BLaER1 treated with 17β-estradiol and CSF1 and Interleukin-3, amounts not matched to agents 10 nM and 100 nM (cell line): ENCODE results near the gene PI4KA.

Experiments used
- H3K27ac ChIP-seq, 11 experiments: shearing (Covaris generic); formaldehyde crosslinking; 2 replicates each; pipeline ENCODE4 v1.8.1; 2022
- H3K27me3 ChIP-seq, 11 experiments: shearing (Covaris generic); formaldehyde crosslinking; 2 replicates each; pipeline ENCODE4 v1.8.1; 2022
- H3K36me3 ChIP-seq, 11 experiments: shearing (Covaris generic); formaldehyde crosslinking; 2 replicates each; pipeline ENCODE4 v1.8.1; 2022
- H3K4me1 ChIP-seq, 10 experiments: shearing (Covaris generic); formaldehyde crosslinking; 2 replicates each; pipeline ENCODE4 v1.8.1; 2022
- H3K4me2 ChIP-seq, 11 experiments: shearing (Covaris generic); formaldehyde crosslinking; 2 replicates each; pipeline ENCODE4 v1.8.1; 2022
- H3K4me3 ChIP-seq, 10 experiments: shearing (Covaris generic); formaldehyde crosslinking; 2 replicates each; pipeline ENCODE4 v1.8.1; 2022
- H3K9ac ChIP-seq, 11 experiments: shearing (Covaris generic); formaldehyde crosslinking; 2 replicates each; pipeline ENCODE4 v1.8.1; 2022
- H3K9me3 ChIP-seq, 11 experiments: shearing (Covaris generic); formaldehyde crosslinking; replicated peaks in 1 of 11; 2 replicates each; pipeline ENCODE4 v1.8.1; 2022
- H4K20me1 ChIP-seq, 11 experiments: shearing (Covaris generic); formaldehyde crosslinking; 2 replicates each; pipeline ENCODE4 v1.8.1; 2022
- Cebpa-rat ChIP-seq, 11 experiments: shearing (Covaris generic); IDR thresholded peaks; 2 replicates each; pipeline ENCODE4 v1.8.1; 2022

PI4KA gene

DNA sequence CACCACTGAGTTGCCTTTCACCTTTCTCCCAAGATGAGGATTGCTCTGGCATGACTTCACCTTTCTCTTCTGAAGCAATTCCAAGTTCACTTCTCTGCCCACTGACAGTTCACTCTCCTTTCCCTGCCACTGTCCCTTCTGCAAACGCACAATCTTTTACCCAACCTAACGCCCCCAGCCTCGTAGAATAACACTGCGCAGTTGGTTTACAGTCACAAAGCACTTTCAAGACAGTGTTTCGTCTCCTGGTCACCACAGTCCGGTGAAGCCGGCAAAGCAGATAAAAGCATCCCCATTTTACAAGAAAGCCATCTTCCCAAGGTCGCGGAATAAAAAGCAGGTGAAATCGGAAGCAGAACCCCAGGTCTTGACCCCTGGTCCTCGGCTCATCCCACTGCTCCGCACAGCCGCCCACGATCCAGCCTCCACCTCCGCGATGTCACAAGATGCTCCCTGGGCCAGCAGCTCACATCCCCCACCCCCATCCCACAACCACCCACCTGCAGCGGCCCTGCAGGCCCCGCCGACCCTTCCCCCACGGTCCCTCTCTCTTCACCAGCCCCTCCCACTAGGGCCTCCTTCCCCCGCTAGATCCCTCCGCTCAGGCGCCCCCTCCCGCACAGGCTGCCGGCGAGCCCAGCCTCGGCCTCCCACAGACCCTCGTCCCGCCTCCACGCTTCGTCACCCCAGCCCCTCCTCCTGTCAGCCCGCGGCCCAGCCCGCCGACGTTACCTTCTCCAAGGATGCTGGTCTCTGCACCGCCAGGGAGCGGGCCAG is 585 bp downstream of the PI4KA start:
- Histone ChIP-seq H3K9me3 (no peaks in the 10 kb centered on the region), H3K27ac (peak overlapping the region; percentile 77 to 91 (median 88)), H4K20me1 (peaks cover 46 to 65% (median 52%) of the 10 kb centered on the region in 11 experiments), H3K4me1 (peaks cover 41 to 80% (median 54%) of the 10 kb centered on the region in 10 experiments), H3K27me3 (no peaks in the 10 kb centered on the region), H3K36me3 (peaks cover 0 to 24% (median 12%) of the 10 kb centered on the region in 11 experiments; a peak in 16 of 22 replicates), H3K9ac (peak overlapping the region; percentile 83 to 93 (median 90)), H3K4me3 (peak overlapping the region; percentile 78 to 94 (median 86)), H3K4me2 (peak overlapping the region; percentile 78 to 97 (median 90))
- TF ChIP-seq Cebpa-rat (IDR thresholded peaks at IDR 0.05) = no peak

DNA sequence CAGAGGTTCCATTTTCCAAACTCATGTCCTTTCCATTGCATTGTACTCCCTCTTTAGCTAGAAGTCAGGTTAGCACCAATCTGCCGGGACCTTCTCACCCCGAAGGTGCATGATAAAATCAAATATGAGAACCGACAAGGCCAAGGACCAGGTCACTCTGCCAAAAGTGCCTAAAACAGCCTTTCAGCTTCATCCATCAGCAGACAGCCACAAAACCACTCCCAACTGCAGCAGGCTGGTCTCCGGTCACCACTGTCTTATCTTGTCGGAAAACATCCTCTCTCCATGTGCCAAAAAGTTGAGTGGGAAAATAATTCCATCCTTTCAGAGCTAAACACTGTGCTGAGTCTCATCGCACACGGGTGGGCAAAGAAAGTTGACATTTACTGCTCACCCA is 1.4 kb downstream of the PI4KA start:
- peaks cover 54 to 69% (median 58%) of the 10 kb centered on the region in 11 experiments for H4K20me1 ChIP-seq
- H3K4me1 ChIP-seq = peaks cover 49 to 80% (median 62%) of the 10 kb centered on the region in 10 experiments
- H3K36me3 ChIP-seq = peaks cover 0 to 17% (median 5%) of the 10 kb centered on the region in 11 experiments; a peak in 11 of 22 replicates
- no peak for TF ChIP-seq Cebpa-rat (IDR thresholded peaks at IDR 0.05)
- H3K9ac ChIP-seq = peak overlapping the region; percentile 83 to 93 (median 90); a peak in 20 of 22 replicates
- H3K27me3 ChIP-seq = no peaks in the 10 kb centered on the region
- H3K27ac ChIP-seq = peak overlapping the region in 2 of 11 experiments; percentile 83 to 89; a peak in 2 of 22 replicates
- H3K4me3 ChIP-seq = peak overlapping the region; percentile 78 to 94 (median 86)
- H3K4me2 ChIP-seq = peak overlapping the region; percentile 78 to 97 (median 90)
- H3K9me3 ChIP-seq = no peaks in the 10 kb centered on the region

DNA sequence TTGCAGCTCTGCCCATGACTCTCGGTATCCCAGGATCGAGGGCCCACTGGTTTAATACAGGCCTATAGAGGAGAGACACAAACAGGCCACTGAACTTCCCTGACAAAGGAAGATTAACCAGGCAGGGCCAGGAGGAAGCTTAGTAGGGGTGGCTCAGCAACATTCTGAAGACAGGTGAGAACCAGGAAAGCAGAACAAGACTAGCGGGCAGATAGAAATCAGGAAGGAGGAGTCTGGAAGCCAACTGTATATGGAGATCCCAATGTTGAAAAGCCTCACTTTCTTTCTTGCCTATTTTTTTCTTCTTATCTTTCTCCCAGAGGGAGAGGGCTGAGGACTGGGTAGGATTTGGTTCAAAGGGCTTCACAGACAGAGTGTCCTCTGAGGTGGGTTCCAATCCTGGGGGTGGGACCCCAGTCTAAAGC is 5.4 kb downstream of the PI4KA start:
- Histone ChIP-seq H3K9me3 (no peaks in the 10 kb centered on the region), H3K27me3 (no peaks in the 10 kb centered on the region), H3K4me2 (peak overlapping the region; percentile 19 to 65 (median 54)), H3K4me1 (peaks cover 40 to 68% (median 52%) of the 10 kb centered on the region in 10 experiments), H3K27ac (no peak overlapping the region), H3K4me3 (no peak overlapping the region), H3K9ac (no peak overlapping the region), H4K20me1 (peaks cover 74 to 100% (median 94%) of the 10 kb centered on the region in 11 experiments), H3K36me3 (no peaks in the 10 kb centered on the region; a peak in 1 of 22 replicates)
- no peak for TF ChIP-seq Cebpa-rat (IDR thresholded peaks at IDR 0.05)

DNA sequence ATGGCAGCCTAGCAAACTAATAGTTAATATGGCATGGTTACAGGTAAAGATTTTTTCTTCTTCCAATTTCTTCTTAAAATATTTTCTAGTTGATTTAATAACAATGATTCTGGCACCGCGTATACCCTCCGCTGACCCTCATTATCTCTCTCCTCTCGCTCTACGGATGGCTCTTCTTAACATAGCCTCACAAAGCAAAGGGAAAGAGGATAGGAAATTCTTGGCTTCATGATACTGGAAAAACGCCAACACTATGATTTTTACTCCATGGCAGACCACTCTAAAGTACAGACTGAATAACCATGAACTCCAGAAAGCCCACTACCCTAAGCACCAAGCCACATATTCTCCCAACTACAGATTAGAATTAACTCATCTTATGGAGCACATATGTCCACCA is 6.1 kb downstream of the PI4KA start:
- no peaks in the 10 kb centered on the region for H3K9me3 ChIP-seq
- H3K4me2 ChIP-seq = peak overlapping the region; percentile 19 to 65 (median 54); a peak in 20 of 22 replicates
- peak overlapping the region in 1 of 11 experiments; percentile 33; a peak in 3 of 22 replicates for H3K9ac ChIP-seq
- TF ChIP-seq Cebpa-rat (IDR thresholded peaks at IDR 0.05) = no peak
- H3K4me3 ChIP-seq = no peak overlapping the region
- H3K27me3 ChIP-seq = no peaks in the 10 kb centered on the region
- H4K20me1 ChIP-seq = peaks cover 75 to 100% (median 97%) of the 10 kb centered on the region in 11 experiments
- peaks cover 0 to under 1% (median 0%) of the 10 kb centered on the region in 11 experiments; a peak in 3 of 22 replicates for H3K36me3 ChIP-seq
- no peak overlapping the region for H3K27ac ChIP-seq
- H3K4me1 ChIP-seq = peaks cover 35 to 63% (median 49%) of the 10 kb centered on the region in 10 experiments

DNA sequence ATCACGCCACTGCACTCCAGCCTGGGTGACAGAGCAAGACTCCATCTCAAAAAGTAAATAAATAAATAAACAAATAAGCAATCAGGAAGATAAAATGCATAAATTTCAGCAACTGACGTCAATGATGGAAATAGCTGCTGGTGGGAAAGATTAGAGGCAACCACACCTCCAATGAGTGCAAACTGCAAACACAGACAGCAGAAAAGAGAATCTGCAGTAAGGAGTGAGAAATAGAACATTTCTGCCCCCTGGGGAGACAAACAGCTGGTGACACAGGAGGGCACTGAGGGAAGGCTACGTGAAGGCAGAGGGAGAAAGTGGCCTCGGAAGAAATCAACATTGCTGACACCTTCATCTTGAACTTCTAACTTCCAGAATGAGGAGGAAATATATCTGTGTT is 6.5 kb downstream of the PI4KA start:
- H3K27ac ChIP-seq = no peak overlapping the region
- TF ChIP-seq Cebpa-rat (IDR thresholded peaks at IDR 0.05) = no peak
- peaks cover 0 to 5% (median 0%) of the 10 kb centered on the region in 11 experiments; a peak in 4 of 22 replicates for H3K36me3 ChIP-seq
- peak overlapping the region; percentile 19 to 65 (median 54); a peak in 19 of 22 replicates for H3K4me2 ChIP-seq
- H3K4me3 ChIP-seq = no peak overlapping the region
- peak overlapping the region in 1 of 11 experiments; percentile 33; a peak in 2 of 22 replicates for H3K9ac ChIP-seq
- peaks cover 74 to 100% (median 97%) of the 10 kb centered on the region in 11 experiments for H4K20me1 ChIP-seq
- H3K27me3 ChIP-seq = no peaks in the 10 kb centered on the region
- no peaks in the 10 kb centered on the region for H3K9me3 ChIP-seq
- peaks cover 31 to 59% (median 44%) of the 10 kb centered on the region in 10 experiments for H3K4me1 ChIP-seq

DNA sequence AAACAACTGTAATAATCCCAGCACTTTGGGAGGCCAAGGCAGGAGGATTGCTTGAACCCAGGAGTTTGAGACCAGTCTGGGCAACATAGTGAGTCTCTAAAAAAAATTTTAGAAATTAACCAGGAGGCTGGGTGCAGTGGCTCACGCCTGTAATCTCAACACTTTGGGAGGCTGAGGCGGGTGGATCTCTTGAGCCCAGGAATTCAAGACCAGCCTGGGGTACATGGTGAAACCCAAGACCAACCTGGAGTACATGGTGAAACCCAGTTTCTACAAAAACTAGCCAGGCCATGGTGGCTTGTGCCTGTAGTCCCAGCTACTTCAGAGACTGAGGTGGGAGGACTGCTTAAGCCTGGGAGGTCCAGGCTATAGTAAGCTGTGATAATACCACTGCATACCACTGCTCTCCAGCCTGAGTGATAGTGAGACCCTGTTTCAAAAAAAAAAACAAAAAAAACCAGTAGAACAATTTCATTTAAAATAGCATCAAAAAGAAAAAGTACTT is 11.2 kb downstream of the PI4KA start:
- no peak overlapping the region for H3K27ac ChIP-seq
- H3K9ac ChIP-seq = no peak overlapping the region
- H3K4me3 ChIP-seq = no peak overlapping the region
- no peaks in the 10 kb centered on the region for H3K27me3 ChIP-seq
- no peak overlapping the region for H3K4me2 ChIP-seq
- TF ChIP-seq Cebpa-rat (IDR thresholded peaks at IDR 0.05) = no peak
- no peaks in the 10 kb centered on the region for H3K9me3 ChIP-seq
- peaks cover 62 to 100% (median 97%) of the 10 kb centered on the region in 11 experiments for H4K20me1 ChIP-seq
- H3K4me1 ChIP-seq = peaks cover 17 to 43% (median 27%) of the 10 kb centered on the region in 10 experiments
- peaks cover 0 to 6% (median 0%) of the 10 kb centered on the region in 11 experiments; a peak in 3 of 22 replicates for H3K36me3 ChIP-seq

DNA sequence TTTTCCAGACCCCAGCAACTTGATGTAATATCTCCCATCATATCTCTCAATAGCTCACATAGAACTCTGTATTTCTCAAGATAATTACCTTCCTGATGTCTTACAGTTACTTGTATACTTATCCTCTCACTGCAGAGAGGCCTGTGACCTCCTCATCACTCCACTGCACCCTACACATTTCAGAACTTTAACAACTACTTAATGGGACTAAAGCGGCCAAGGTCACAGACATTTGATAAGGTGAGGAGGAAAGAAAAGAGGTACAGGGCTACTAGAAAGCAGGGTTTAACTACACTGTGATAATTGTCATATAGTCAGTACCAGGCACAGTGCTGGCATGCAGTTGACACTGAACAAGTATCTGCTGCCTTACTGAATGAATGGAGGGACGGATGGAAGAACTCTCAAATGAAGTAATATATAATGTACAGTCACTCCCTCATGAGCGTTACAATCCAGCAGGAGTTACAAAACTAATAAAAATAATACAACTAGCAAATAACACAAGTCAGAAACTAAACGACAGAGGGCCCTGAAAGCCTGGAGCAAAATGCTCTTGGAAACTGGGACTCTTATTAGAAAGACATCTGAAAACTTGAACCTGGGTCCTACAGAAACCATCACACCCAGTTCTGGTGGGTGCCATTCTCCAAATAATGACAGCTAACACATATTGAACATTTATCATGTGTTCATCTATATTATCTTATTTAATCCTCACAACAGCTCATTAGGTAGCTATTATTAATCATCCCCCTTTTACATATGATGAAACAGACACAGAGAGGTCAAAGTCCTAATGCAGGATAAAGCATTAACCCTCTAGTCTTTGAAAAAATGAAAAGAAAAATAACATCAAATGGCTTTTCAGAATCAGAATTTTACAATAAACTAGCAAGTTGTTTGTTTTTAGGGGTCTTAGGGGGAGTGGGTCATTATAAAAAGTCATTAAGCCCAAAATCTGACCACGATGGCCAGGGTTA is 14.3 kb downstream of the PI4KA start:
- Histone ChIP-seq H3K27me3 (no peaks in the 10 kb centered on the region), H3K27ac (no peak overlapping the region), H3K9ac (no peak overlapping the region), H3K4me3 (no peak overlapping the region), H4K20me1 (peaks cover 75 to 100% (median 98%) of the 10 kb centered on the region in 11 experiments), H3K4me1 (peaks cover 26 to 41% (median 36%) of the 10 kb centered on the region in 10 experiments), H3K36me3 (peaks cover 0 to 6% (median 0%) of the 10 kb centered on the region in 11 experiments; a peak in 3 of 22 replicates), H3K9me3 (no peaks in the 10 kb centered on the region), H3K4me2 (peak overlapping the region in 2 of 11 experiments; percentile 48 to 54; a peak in 1 of 22 replicates)
- no peak for TF ChIP-seq Cebpa-rat (IDR thresholded peaks at IDR 0.05)

DNA sequence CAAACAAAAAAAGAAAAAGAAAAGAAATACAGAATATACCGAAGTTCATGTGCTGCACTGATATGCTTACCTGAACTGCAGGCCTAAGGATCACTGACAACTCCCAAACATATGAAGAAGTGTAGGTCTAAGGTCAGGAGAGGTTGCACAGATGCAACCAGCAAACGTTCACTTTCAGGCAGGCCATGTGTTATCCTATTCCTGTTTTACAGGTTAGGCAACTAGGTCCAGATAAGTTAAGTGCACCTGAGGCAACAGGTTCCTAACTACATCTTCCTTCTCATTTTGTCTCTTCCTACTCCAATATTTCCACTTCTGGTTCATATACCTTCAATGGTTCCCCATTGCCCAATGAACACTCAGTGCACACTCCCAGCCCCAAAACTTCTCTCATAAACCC is 15.1 kb downstream of the PI4KA start:
- Histone ChIP-seq H3K9me3 (no peaks in the 10 kb centered on the region), H3K36me3 (peaks cover 0 to 6% (median 0%) of the 10 kb centered on the region in 11 experiments; a peak in 3 of 22 replicates), H3K27ac (no peak overlapping the region), H3K9ac (no peak overlapping the region), H3K4me3 (no peak overlapping the region), H4K20me1 (peaks cover 74 to 100% (median 98%) of the 10 kb centered on the region in 11 experiments), H3K4me1 (peaks cover 26 to 41% (median 36%) of the 10 kb centered on the region in 10 experiments), H3K27me3 (no peaks in the 10 kb centered on the region), H3K4me2 (peak overlapping the region in 9 of 11 experiments; percentile 48 to 65 (median 53); a peak in 17 of 22 replicates)
- TF ChIP-seq Cebpa-rat (IDR thresholded peaks at IDR 0.05) = no peak
